Epithelial cell of esophagus (primary cell): ENCODE results near the gene VDR.

Experiments used
- DNase-seq: peaks from one replicate; pipeline ENCODE4 v3.0.0; 2010; ENCODE audit warnings: low read depth
- H3K4me3 ChIP-seq: 2 replicates; pipeline ENCODE4 v1.5.1; 2011; ENCODE audit warnings: mild to moderate bottlenecking, low read length, control low read depth
- TF ChIP-seq, protein P1 (sequence below): IDR thresholded peaks from 2 replicates; pipeline ENCODE4 v1.5.1; 2011; ENCODE audit warnings: low read depth, mild to moderate bottlenecking, low read length, control low read depth, inconsistent platforms; ENCODE audit not compliant: insufficient read depth; ENCODE audit errors: missing control alignments

Gene VDR

DNA sequence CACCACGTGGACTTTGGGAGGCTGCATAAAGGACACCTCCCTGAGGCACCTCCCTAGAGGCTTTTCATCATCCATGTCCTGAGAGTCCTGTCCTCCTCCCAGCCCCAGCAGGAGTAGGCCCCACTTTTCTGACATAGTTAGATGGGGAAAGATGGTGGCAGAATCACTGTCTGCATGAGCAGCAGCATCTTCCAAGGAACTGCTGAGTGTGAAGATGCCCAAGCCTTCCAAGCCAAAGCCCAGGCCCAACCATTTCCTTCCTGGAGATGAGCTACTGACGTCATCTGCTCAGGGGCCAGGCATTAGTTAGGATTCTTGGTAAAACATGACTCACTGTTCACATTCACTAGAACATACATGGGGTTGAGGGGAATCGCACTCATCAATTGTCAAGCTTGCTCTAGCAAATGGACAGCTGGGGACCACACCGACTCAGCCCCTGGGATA lies 37.3 kb downstream of the VDR start:
- H3K4me3 ChIP-seq, result no peak overlapping the region
- TF ChIP-seq, protein P1, sequence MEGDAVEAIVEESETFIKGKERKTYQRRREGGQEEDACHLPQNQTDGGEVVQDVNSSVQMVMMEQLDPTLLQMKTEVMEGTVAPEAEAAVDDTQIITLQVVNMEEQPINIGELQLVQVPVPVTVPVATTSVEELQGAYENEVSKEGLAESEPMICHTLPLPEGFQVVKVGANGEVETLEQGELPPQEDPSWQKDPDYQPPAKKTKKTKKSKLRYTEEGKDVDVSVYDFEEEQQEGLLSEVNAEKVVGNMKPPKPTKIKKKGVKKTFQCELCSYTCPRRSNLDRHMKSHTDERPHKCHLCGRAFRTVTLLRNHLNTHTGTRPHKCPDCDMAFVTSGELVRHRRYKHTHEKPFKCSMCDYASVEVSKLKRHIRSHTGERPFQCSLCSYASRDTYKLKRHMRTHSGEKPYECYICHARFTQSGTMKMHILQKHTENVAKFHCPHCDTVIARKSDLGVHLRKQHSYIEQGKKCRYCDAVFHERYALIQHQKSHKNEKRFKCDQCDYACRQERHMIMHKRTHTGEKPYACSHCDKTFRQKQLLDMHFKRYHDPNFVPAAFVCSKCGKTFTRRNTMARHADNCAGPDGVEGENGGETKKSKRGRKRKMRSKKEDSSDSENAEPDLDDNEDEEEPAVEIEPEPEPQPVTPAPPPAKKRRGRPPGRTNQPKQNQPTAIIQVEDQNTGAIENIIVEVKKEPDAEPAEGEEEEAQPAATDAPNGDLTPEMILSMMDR, result no peak
- DNase-seq, result peak; percentile 81

DNA sequence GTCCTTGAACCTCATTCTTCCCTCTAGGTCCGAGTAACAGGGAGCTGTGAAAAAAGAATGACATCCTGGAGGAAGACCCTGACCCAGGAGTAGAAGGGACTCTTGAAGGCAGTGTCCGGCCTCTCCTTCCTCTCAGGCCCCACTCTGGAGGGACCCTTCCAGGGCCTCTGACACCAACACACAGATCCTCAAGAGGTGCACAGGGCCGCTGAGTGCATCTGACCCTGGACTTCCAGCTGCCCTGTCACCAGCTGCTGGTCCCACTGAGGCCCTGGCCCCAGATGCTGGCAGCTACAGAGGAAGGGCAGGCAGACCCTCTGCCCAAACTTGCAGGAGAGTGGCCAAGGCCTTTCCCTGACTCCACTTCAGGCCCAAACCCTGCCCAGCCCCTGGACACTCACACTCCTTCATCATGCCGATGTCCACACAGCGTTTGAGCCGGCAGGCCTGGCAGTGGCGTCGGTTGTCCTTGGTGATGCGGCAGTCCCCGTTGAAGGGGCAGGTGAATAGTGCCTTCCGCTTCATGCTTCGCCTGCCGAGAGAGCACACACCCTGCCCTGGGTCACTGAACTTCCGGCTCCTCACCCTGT lies 40.1 kb downstream of the VDR start:
- TF ChIP-seq, protein P1, result no peak
- DNase-seq, result no peak
- no peak overlapping the region for H3K4me3 ChIP-seq

DNA sequence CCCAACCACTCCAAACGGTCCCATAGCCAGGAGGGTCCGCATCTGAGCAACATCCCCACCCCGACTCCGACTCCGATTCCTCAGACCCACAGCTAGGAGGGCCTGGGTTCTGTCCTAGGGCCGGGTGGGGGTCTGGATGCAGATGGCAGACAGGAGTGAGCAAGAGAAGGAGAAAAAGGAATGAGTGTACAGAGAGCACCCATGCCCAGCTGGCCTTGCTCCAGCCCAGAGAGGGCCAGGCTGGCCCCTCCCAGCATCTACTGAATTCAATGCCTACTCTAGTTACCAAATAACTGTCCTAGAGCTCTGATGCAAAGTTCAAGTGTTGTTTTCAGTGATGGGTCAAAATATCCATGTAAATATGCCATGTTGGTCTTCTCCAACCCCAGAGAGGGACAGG lies 40.8 kb downstream of the VDR start:
- no peak overlapping the region for H3K4me3 ChIP-seq
- DNase-seq, result peak; percentile 32
- TF ChIP-seq, protein P1, result no peak

DNA sequence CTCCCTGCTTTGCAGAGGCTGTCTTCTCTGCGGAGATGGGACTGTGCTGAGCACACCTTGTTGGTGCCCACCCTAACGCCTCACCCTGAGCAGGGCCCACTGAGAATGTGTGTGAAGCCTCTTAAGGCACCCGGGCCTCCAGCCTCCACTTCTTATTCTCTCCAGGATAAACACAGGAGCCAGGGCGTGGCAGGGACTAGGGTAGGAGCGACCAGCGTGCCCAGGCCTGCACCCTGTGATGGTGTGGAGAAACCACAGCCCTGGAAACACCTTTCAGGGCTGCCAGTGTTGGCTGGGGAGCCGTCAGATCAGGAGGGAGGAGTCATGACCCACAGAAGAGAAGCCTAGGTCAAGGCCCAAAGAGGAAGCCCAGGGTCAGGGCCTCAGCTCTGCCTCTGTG lies 41.3 kb downstream of the VDR start:
- H3K4me3 ChIP-seq, result no peak overlapping the region
- TF ChIP-seq, protein P1, result no peak
- peak; percentile 95 for DNase-seq

DNA sequence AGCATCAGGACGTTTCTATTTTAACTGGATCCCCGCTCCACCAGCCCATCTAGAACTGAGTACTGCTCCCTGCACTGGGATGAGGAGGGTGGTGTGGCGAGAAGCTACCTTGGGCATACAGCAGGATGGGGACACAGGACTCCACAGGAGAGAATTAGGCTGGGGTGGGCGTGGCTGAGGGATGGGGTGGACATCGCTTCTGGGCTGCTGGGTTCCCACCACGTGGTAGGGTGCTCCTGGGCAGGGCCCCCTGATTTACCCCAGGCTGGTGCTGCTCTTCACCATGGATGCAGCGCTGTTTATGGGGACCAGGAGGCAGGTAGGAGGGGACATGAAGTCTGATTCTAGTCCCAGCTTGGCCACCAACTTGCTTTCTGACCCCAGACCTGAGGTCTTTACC lies 41.9 kb downstream of the VDR start:
- TF ChIP-seq, protein P1, result no peak
- H3K4me3 ChIP-seq, result no peak overlapping the region
- no peak for DNase-seq

DNA sequence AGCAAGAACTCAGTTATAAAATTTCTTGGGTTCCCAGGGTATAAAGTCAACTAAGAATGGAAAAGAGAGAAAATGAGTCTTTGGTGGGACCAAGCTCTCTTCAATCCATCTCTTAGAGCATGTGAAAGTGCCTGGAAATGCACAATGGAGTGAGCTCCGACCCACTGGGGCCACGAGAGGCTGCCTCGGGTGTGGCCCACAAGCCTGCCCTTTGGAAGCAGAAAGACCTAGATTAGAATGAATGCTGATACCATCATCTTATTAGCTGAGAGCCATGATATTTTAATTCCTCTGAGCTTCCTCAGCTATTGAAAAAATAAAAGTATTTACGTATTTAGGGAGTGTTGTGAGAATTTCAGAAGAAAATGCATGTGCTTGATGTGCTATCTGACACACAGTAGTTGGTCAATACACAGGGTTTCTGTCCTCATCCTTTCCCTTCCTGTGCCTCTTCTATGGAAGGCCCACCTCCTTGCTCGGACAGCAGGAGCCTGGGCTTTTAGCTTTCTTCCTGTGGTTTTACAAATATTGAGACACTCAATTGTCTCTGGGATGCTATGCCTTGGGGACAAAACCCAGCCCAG lies 42.5 kb downstream of the VDR start:
- H3K4me3 ChIP-seq, result no peak overlapping the region
- TF ChIP-seq, protein P1, result no peak
- no peak for DNase-seq

DNA sequence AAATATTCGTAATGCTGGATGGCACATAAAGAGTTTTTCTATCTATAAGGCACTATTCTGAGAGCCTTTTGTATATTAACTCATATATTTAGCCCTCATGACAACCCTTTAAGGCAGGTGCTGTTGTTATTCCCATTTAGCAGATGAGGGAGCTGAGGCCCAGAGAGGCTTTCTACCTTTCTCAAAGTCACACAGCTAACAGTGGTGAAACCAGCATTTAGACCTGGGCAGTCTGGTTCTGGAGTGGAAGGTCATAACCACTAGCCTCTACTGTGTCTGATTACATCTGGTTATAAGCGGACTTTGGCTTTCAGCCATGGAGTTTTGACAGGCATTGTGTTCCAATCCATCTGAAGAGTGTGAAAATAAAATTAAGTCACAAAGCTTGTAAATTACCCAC lies 43.9 kb downstream of the VDR start:
- H3K4me3 ChIP-seq, result no peak overlapping the region
- TF ChIP-seq, protein P1, result no peak
- DNase-seq, result no peak
